Mesenchymal stem cell (in vitro differentiated cells and primary cell): Measurements from ENCODE around the gene SH3PXD2A.

Experiments used
- DNase-seq: peaks from one replicate; pipeline ENCODE4 v3.0.0-alpha.2; 2013
- H2AFZ ChIP-seq: one replicate; pipeline ENCODE4 v1.6.1; 2013; ENCODE audit warnings: low read depth, mild to moderate bottlenecking, control low read depth, inconsistent platforms, low read length, moderate library complexity
- H2AK5ac ChIP-seq: 2 replicates; pipeline ENCODE4 v1.6.1; 2013; ENCODE audit warnings: low read length, moderate library complexity, mild to moderate bottlenecking, inconsistent platforms; ENCODE audit not compliant: severe bottlenecking
- H2BK120ac ChIP-seq: one replicate; pipeline ENCODE4 v1.6.1; 2013; ENCODE audit warnings: low read depth, mild to moderate bottlenecking, inconsistent platforms, low read length, moderate library complexity
- H2BK12ac ChIP-seq, 2 experiments: one replicate each; pipeline ENCODE4 v1.6.1; 2013; ENCODE audit warnings: inconsistent platforms in 2 of 2, low read length in 2 of 2, mild to moderate bottlenecking in 2 of 2, moderate library complexity in 2 of 2, control low read depth in 1 of 2
- H2BK15ac ChIP-seq: one replicate; pipeline ENCODE4 v1.6.1; 2013; ENCODE audit warnings: mild to moderate bottlenecking, low read depth, inconsistent platforms; ENCODE audit not compliant: poor library complexity, severe bottlenecking
- H2BK5ac ChIP-seq: 2 replicates; pipeline ENCODE4 v1.6.1; 2013; ENCODE audit warnings: low read depth, mild to moderate bottlenecking, low read length, control low read depth, inconsistent platforms; ENCODE audit not compliant: poor library complexity, severe bottlenecking
- H3K14ac ChIP-seq, 2 experiments: one replicate each; pipeline ENCODE4 v1.6.1; 2013; ENCODE audit warnings: inconsistent platforms in 2 of 2, low read length in 2 of 2, control low read depth in 1 of 2, mild to moderate bottlenecking in 1 of 2, moderate library complexity in 1 of 2
- H3K18ac ChIP-seq, 2 experiments: one replicate each; pipeline ENCODE4 v1.6.1; 2013; ENCODE audit warnings: inconsistent platforms in 2 of 2, low read length in 2 of 2, control low read depth in 1 of 2, low read depth in 1 of 2, mild to moderate bottlenecking in 1 of 2
- H3K23ac ChIP-seq, 2 experiments: one replicate each; pipeline ENCODE4 v1.6.1; 2013; ENCODE audit warnings: inconsistent platforms in 2 of 2, low read length in 2 of 2, mild to moderate bottlenecking in 2 of 2, moderate library complexity in 2 of 2, control low read depth in 1 of 2
- H3K27ac ChIP-seq: 2 replicates; pipeline ENCODE4 v1.5.1; 2013; ENCODE audit warnings: mild to moderate bottlenecking, moderate library complexity, low read length, control low read depth, inconsistent platforms; ENCODE audit not compliant: poor library complexity, severe bottlenecking
- H3K27me3 ChIP-seq, 2 experiments: 2 replicates each; pipeline versions ENCODE4 v1.6.1 to v1.7.0; 2013; ENCODE audit warnings: low read length in 2 of 2, mild to moderate bottlenecking in 2 of 2, moderate library complexity in 2 of 2, control low read depth in 1 of 2, inconsistent platforms in 1 of 2; ENCODE audit not compliant: control insufficient read depth in 1 of 2, insufficient read depth in 1 of 2
- H3K36me3 ChIP-seq, 2 experiments: 2 replicates each; pipeline versions ENCODE4 v1.6.1 to v1.7.0; 2013; ENCODE audit warnings: low read length in 2 of 2, control low read depth in 1 of 2, inconsistent platforms in 1 of 2, low read depth in 1 of 2, mild to moderate bottlenecking in 1 of 2; ENCODE audit not compliant: insufficient read depth in 2 of 2, control insufficient read depth in 1 of 2
- H3K4ac ChIP-seq, 2 experiments: one replicate each; pipeline ENCODE4 v1.6.1; 2013; ENCODE audit warnings: inconsistent platforms in 2 of 2, low read length in 2 of 2, mild to moderate bottlenecking in 2 of 2, moderate library complexity in 2 of 2, control low read depth in 1 of 2, low read depth in 1 of 2
- H3K4me1 ChIP-seq: 2 replicates; pipeline ENCODE4 v1.6.1; 2013; ENCODE audit warnings: low read depth, low read length, control low read depth; ENCODE audit not compliant: control insufficient read depth, insufficient read depth
- H3K4me2 ChIP-seq: 2 replicates; pipeline ENCODE4 v1.6.1; 2013; ENCODE audit warnings: low read length, mild to moderate bottlenecking, inconsistent platforms; ENCODE audit not compliant: poor library complexity, severe bottlenecking
- H3K4me3 ChIP-seq, 2 experiments: 2 replicates each; pipeline versions ENCODE4 v1.5.1 to v1.7.0; 2013; ENCODE audit warnings: low read length in 2 of 2, mild to moderate bottlenecking in 2 of 2, control low read depth in 1 of 2, low read depth in 1 of 2; ENCODE audit not compliant: insufficient read depth in 1 of 2
- H3K79me1 ChIP-seq: replicated peaks from 2 replicates; pipeline ENCODE4 v1.6.1; 2013; ENCODE audit warnings: mild to moderate bottlenecking, control low read depth, low read length, inconsistent platforms; ENCODE audit not compliant: poor library complexity, severe bottlenecking
- H3K9ac ChIP-seq: 2 replicates; pipeline ENCODE4 v1.7.0; 2013; ENCODE audit warnings: mild to moderate bottlenecking, low read length, moderate library complexity
- H3K9me3 ChIP-seq: 2 replicates; pipeline ENCODE4 v1.7.0; 2013; ENCODE audit warnings: mild to moderate bottlenecking, low read length; ENCODE audit not compliant: control insufficient read depth
- H4K8ac ChIP-seq: one replicate; pipeline ENCODE4 v1.6.1; 2013; ENCODE audit warnings: inconsistent platforms, mild to moderate bottlenecking, low read length, moderate library complexity
- H4K91ac ChIP-seq: one replicate; pipeline ENCODE4 v1.6.1; 2013; ENCODE audit warnings: mild to moderate bottlenecking, low read length, inconsistent platforms
- WGBS: methylation state at CpG from one replicate; pipeline ENCODE4 v1.1.7; 2013; ENCODE audit warnings: mixed read lengths; 5-methylcytosine and 5-hydroxymethylcytosine counted together

SH3PXD2A gene

DNA sequence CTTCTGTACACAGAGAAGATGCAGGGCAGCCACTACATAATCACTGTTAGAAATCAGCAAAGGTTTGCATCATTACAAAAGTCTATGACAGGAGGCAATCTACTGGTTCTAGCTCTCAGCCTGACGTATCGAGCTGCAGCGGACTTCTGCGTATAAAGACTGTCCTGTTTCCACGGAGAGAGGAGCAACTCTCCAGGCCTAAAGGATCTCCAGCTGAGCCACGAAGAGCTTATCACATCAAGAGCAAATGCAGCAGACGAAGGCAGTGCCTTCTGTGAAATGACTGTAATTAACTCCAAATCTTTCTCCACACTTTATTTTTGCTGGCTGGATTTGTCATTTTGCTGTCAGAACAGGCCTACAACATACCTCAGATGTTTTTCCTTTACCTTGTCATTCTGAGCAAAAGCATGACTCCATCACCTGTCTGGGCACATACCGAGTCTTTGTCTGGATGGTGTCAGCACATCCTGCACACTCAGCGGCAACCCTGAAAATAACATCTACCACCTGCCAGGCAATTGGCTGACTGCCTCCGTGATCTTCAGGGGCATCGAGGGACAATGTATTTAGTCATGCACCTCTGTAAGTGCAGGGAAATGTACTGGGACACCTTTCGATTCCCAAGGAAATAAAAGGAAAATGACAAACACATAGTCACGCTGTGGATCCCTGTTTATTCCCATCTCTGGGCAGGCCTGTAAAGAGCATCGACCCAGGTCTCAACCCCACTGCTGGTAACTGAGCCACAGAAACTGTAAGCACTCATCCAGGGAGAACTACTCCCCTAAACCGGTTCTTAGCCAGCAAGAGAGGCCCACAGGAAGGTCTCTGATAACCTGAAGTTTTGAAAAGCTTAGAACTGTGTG, 26.3 kb upstream of the SH3PXD2A start:
- Histone ChIP-seq H2BK15ac (no peak overlapping the region), H3K9me3 (no peaks in the 10 kb centered on the region), H3K79me1 (peaks cover 4% of the 10 kb centered on the region), H3K36me3 (peaks cover 34 to 95% of the 10 kb centered on the region in 2 experiments), H2BK5ac (no peak overlapping the region), H2BK12ac (no peak overlapping the region), H2AK5ac (no peak overlapping the region), H3K4me2 (no peak overlapping the region), H4K91ac (no peak overlapping the region), H3K4me3 (no peak overlapping the region), H2AFZ (no peak overlapping the region), H2BK120ac (no peak overlapping the region), H3K18ac (no peak overlapping the region), H3K4me1 (peaks cover 3% of the 10 kb centered on the region), H3K27me3 (no peaks in the 10 kb centered on the region), H3K23ac (no peak overlapping the region), H3K27ac (no peak overlapping the region), H3K4ac (no peak overlapping the region), H4K8ac (no peak overlapping the region), H3K9ac (no peak overlapping the region), H3K14ac (no peak overlapping the region)
- 88% methylated on average over 15 of the region's 15 CpGs for WGBS
- DNase-seq, result no peak

DNA sequence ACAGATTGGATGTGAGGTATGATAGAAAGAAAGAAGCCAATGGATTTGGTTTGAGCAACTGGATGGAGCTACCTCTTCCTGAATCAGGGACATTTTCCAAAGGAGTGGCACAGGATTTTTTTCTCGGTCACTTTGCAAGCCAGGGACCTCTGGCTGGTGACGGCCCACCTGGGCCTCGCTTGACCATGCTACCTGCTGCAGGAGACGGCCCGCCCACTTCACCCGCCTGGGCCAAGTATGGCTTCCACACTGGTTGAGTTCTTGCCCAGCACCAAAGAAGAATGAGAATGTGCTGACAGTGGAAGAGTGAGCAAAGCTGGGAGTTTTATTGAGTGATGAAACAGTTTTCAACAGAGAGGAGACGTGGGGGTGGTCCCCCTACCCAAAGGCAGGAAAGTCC, 24.5 kb upstream of the SH3PXD2A start:
- Histone ChIP-seq H2BK12ac (no peak overlapping the region), H3K36me3 (peaks cover 31 to 79% of the 10 kb centered on the region in 2 experiments), H3K79me1 (peaks cover 3% of the 10 kb centered on the region), H3K14ac (no peak overlapping the region), H3K23ac (no peak overlapping the region), H2AFZ (no peak overlapping the region), H3K4me2 (no peak overlapping the region), H3K27me3 (no peaks in the 10 kb centered on the region), H3K27ac (no peak overlapping the region), H2BK5ac (no peak overlapping the region), H3K18ac (no peak overlapping the region), H3K9ac (no peak overlapping the region), H3K9me3 (no peaks in the 10 kb centered on the region), H3K4me1 (no peaks in the 10 kb centered on the region), H4K91ac (no peak overlapping the region), H3K4ac (no peak overlapping the region), H3K4me3 (no peak overlapping the region), H2BK120ac (no peak overlapping the region), H2AK5ac (no peak overlapping the region), H4K8ac (no peak overlapping the region), H2BK15ac (no peak overlapping the region)
- 99% methylated on average over 7 of the region's 7 CpGs for WGBS
- DNase-seq, result no peak

DNA sequence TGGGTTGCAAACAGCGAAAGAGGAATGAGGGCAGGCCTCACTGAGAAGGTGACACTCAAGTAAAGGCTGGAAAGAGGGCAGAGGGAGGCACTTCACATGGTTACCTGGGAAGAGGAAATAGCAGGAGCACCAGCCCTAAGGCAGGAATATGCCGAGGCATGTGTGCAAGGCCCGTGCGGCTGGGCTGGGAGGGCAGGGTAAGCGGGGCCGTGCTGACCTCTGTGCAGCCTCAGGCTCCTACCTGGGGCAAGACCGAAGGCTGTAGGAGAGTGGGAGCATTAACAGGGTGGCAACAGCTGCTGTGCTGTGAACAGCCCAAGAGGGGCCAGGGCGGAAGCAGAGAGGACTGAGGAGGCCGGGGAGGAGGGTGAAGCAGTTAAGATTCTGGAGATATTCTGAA, 24.0 kb upstream of the SH3PXD2A start:
- no peak overlapping the region for H2BK15ac ChIP-seq
- no peak overlapping the region for H2AFZ ChIP-seq
- WGBS, result 84% methylated on average over 9 of the region's 9 CpGs
- H2AK5ac ChIP-seq, result no peak overlapping the region
- H2BK120ac ChIP-seq, result no peak overlapping the region
- H3K9me3 ChIP-seq, result no peaks in the 10 kb centered on the region
- H3K14ac ChIP-seq, result no peak overlapping the region
- H3K18ac ChIP-seq, result no peak overlapping the region
- no peak overlapping the region for H3K27ac ChIP-seq
- H3K79me1 ChIP-seq, result peaks cover 3% of the 10 kb centered on the region
- H4K8ac ChIP-seq, result no peak overlapping the region
- no peak overlapping the region for H4K91ac ChIP-seq
- H3K9ac ChIP-seq, result no peak overlapping the region
- H3K4me3 ChIP-seq, result no peak overlapping the region
- H2BK12ac ChIP-seq, result no peak overlapping the region
- H2BK5ac ChIP-seq, result no peak overlapping the region
- H3K4ac ChIP-seq, result no peak overlapping the region
- H3K23ac ChIP-seq, result no peak overlapping the region
- H3K4me1 ChIP-seq, result no peaks in the 10 kb centered on the region
- no peak overlapping the region for H3K4me2 ChIP-seq
- H3K36me3 ChIP-seq, result peaks cover 31 to 76% of the 10 kb centered on the region in 2 experiments
- H3K27me3 ChIP-seq, result no peaks in the 10 kb centered on the region
- no peak for DNase-seq

DNA sequence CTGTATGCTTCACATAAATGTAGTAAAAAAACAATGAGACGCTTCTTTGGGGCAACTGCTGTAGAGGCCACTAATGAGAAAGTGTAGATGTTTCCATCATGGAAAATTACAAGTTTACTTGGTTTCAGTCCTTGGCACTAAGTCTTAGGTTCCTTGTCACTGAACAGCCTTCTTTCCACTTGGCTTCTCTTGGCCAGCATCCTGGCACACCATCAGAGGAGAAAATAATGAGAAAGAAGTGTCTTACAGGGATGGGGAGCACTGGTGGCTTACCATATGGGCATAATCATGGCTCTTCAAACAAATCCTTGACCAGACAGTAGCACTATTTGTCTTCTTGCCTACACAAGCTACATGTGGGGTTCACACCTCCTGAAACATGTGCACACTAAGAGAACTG, 22.5 kb upstream of the SH3PXD2A start:
- no peaks in the 10 kb centered on the region for H3K27me3 ChIP-seq
- H2BK15ac ChIP-seq, result no peak overlapping the region
- H4K91ac ChIP-seq, result no peak overlapping the region
- WGBS, result 100% methylated on average over 1 of the region's 1 CpG
- H3K9me3 ChIP-seq, result no peaks in the 10 kb centered on the region
- no peaks in the 10 kb centered on the region for H3K4me1 ChIP-seq
- no peak overlapping the region for H2BK5ac ChIP-seq
- no peak for DNase-seq
- H3K14ac ChIP-seq, result no peak overlapping the region
- no peak overlapping the region for H3K27ac ChIP-seq
- H3K18ac ChIP-seq, result no peak overlapping the region
- peaks cover 35 to 67% of the 10 kb centered on the region in 2 experiments for H3K36me3 ChIP-seq
- H3K9ac ChIP-seq, result no peak overlapping the region
- H3K4ac ChIP-seq, result no peak overlapping the region
- no peak overlapping the region for H2BK12ac ChIP-seq
- no peak overlapping the region for H2AFZ ChIP-seq
- no peak overlapping the region for H3K4me3 ChIP-seq
- no peak overlapping the region for H4K8ac ChIP-seq
- H3K23ac ChIP-seq, result no peak overlapping the region
- H3K79me1 ChIP-seq, result peaks cover 1% of the 10 kb centered on the region
- no peak overlapping the region for H3K4me2 ChIP-seq
- H2BK120ac ChIP-seq, result no peak overlapping the region
- no peak overlapping the region for H2AK5ac ChIP-seq
